ENCODE results near the gene GRIK3. TPM values are rescaled to one million over a fixed set of nuclear protein-coding genes. Genes with fewer than 3 reads are reported as not detected.

The GRIK3 gene
- total and polyA plus RNA-seq, 2 experiments from 2014 or later: 0.31 to 2.9 TPM

DNA sequence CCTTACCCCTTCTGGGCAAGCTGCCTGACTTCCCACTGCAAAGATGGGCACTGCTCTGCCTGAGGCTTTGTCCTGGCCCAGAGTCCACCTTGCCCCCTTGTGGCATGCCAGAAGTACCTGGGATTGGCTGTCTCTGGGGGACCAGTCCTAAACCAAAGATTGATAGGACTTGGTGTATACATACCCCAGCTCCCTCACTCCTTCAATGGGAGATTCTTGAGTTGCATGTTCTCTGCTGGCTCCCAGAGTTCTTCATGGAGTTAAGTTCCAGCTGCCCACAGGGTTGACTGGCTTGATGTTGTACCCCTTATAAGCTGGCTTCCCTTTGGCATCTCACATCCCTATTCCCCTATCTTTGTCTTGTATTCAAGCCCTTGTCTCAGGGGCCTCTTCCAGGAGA lies 244.8 kb downstream of the GRIK3 start:
- H3K27me3 Mint-ChIP-seq (ENCODE audit: insufficient read depth, low read depth, poor library complexity): peaks cover 9% of the 10 kb centered on the region

DNA sequence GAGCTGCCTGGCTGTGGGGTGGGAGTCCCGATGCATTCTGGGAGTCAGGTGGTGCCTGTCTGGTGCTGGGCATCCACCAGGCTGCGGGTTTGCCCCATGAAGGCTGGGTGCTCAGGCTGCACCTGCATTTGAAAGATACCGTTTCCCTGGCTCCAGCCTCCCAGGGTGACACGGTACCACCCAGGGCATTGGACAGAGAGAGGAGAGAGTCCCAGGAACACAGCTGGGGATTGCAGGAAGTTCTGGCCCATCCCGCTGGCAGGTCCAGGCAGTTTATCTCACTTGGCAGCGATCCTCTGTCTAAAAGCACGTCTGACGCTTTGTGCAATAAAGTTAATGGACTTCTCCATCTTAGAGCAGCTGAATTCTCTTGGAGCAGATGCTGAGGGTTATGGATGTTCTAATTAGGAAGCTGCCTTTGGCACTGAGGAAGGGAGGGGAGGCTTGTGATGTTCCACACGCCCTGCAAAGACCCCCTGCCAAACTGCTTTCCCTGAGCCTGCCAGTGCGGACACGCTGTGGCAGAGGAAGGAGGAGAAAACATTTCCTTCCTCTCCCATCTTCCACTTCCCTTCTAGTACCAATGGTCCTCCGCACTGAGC lies 246.9 kb downstream of the GRIK3 start:
- Mint-ChIP-seq H3K27ac (no peak overlapping the region), H3K27me3 (ENCODE audit: insufficient read depth, low read depth, poor library complexity) (peaks cover 8% of the 10 kb centered on the region), H3K9me3 (no peaks in the 10 kb centered on the region), H3K36me3 (ENCODE audit: low read depth) (no peaks in the 10 kb centered on the region), H3K4me1 (no peaks in the 10 kb centered on the region; the same call in 2 of the 3 replicates), H3K4me3 (no peak overlapping the region)
- no peaks in the 10 kb centered on the region for H3K9me2 ChIP-seq (ENCODE audit: insufficient read depth)
- no peaks in the 10 kb centered on the region for H3F3A ChIP-seq (replicated peaks; ENCODE audit: low read depth)
- no peak overlapping the region for H3K27ac ChIP-seq (ENCODE audit: low read depth)
- DNase-seq (ENCODE audit: low spot score) (no peak), ATAC-seq (no peak)
- no peak overlapping the region for H2AFZ ChIP-seq
- H4K20me1 ChIP-seq (replicated peaks; ENCODE audit: insufficient read depth): no peaks in the 10 kb centered on the region
- H3K79me2 ChIP-seq (replicated peaks; ENCODE audit: insufficient read depth): no peaks in the 10 kb centered on the region
- TF ChIP-seq, protein P1, sequence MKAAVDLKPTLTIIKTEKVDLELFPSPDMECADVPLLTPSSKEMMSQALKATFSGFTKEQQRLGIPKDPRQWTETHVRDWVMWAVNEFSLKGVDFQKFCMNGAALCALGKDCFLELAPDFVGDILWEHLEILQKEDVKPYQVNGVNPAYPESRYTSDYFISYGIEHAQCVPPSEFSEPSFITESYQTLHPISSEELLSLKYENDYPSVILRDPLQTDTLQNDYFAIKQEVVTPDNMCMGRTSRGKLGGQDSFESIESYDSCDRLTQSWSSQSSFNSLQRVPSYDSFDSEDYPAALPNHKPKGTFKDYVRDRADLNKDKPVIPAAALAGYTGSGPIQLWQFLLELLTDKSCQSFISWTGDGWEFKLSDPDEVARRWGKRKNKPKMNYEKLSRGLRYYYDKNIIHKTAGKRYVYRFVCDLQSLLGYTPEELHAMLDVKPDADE (IDR thresholded peaks at IDR 0.05): no peak
- no peak overlapping the region for H3K4me3 ChIP-seq
- H3K4me1 ChIP-seq (ENCODE audit: insufficient read depth): no peaks in the 10 kb centered on the region
- H3K27me3 ChIP-seq (ENCODE audit: insufficient read depth): no peaks in the 10 kb centered on the region
- H3K4me2 ChIP-seq: no peak overlapping the region
- H3K36me3 ChIP-seq (ENCODE audit: insufficient read depth): no peaks in the 10 kb centered on the region

More for the DNA sequence above, 244.8 kb downstream of the GRIK3 start:
- no peak overlapping the region for H3K4me3 Mint-ChIP-seq
- H3K27me3 ChIP-seq (ENCODE audit: insufficient read depth): no peaks in the 10 kb centered on the region
- 0 out of 3 replicates have a peak, but pooled peaks cover 3% of the 10 kb centered on the region for H3K9me3 Mint-ChIP-seq
- DNase-seq (ENCODE audit: low spot score) (no peak), ATAC-seq (no peak)
- H3K4me1 Mint-ChIP-seq: no peaks in the 10 kb centered on the region; the same call in 2 of the 3 replicates
- no peaks in the 10 kb centered on the region for H3K79me2 ChIP-seq (replicated peaks; ENCODE audit: insufficient read depth)
- H3F3A ChIP-seq (replicated peaks; ENCODE audit: low read depth): no peaks in the 10 kb centered on the region
- H3K36me3 Mint-ChIP-seq (ENCODE audit: low read depth): no peaks in the 10 kb centered on the region; the same call in 2 of the 3 replicates
- H3K36me3 ChIP-seq (ENCODE audit: insufficient read depth): no peaks in the 10 kb centered on the region
- no peak overlapping the region for H3K4me2 ChIP-seq
- no peaks in the 10 kb centered on the region for H3K4me1 ChIP-seq (ENCODE audit: insufficient read depth)
- no peaks in the 10 kb centered on the region for H4K20me1 ChIP-seq (replicated peaks; ENCODE audit: insufficient read depth)
- H3K27ac ChIP-seq (ENCODE audit: low read depth): no peak overlapping the region
- H2AFZ ChIP-seq: no peak overlapping the region
- H3K27ac Mint-ChIP-seq: no peak overlapping the region
- no peak for TF ChIP-seq ZNF114 (CRISPR knock-in tag; IDR thresholded peaks at IDR 0.05)
- TF ChIP-seq, protein P2, sequence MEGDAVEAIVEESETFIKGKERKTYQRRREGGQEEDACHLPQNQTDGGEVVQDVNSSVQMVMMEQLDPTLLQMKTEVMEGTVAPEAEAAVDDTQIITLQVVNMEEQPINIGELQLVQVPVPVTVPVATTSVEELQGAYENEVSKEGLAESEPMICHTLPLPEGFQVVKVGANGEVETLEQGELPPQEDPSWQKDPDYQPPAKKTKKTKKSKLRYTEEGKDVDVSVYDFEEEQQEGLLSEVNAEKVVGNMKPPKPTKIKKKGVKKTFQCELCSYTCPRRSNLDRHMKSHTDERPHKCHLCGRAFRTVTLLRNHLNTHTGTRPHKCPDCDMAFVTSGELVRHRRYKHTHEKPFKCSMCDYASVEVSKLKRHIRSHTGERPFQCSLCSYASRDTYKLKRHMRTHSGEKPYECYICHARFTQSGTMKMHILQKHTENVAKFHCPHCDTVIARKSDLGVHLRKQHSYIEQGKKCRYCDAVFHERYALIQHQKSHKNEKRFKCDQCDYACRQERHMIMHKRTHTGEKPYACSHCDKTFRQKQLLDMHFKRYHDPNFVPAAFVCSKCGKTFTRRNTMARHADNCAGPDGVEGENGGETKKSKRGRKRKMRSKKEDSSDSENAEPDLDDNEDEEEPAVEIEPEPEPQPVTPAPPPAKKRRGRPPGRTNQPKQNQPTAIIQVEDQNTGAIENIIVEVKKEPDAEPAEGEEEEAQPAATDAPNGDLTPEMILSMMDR (conservative IDR thresholded peaks at IDR 0.05; ENCODE audit: low read depth in 2 of 2): peak in 1 of 2 experiments; percentile 17; a peak in 2 of 4 replicates
- H3K9me2 ChIP-seq (ENCODE audit: insufficient read depth): no peaks in the 10 kb centered on the region
- no peak overlapping the region for H3K4me3 ChIP-seq

DNA sequence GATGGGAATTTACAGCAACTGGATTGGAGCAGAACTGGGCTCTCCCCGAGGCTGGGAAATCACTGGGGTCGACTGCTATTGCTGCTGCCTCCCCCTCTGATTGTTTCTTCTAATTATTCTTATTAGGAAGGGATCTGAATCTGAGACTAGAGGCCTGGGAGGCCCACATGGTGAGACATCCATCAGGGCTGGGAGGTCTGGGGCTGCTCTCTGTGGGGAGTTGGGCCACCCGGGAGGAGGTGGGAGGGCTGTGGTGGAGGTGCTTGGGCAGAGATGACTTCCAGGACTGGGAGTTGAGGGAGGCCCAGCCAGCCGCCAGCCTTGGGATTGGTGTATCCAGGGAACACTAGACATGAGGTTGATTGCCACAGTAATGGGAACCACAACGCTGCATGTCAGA lies 247.9 kb downstream of the GRIK3 start:
- Mint-ChIP-seq H3K4me3 (no peak overlapping the region), H3K27me3 (ENCODE audit: insufficient read depth, low read depth, poor library complexity) (peaks cover 5% of the 10 kb centered on the region), H3K4me1 (peaks cover 3% of the 10 kb centered on the region; the same call in 2 of the 3 replicates), H3K27ac (no peak overlapping the region), H3K9me3 (no peaks in the 10 kb centered on the region), H3K36me3 (ENCODE audit: low read depth) (no peaks in the 10 kb centered on the region)
- H3K4me2 ChIP-seq: no peak overlapping the region
- H4K20me1 ChIP-seq (replicated peaks; ENCODE audit: insufficient read depth): no peaks in the 10 kb centered on the region
- DNase-seq (ENCODE audit: low spot score) (no peak), ATAC-seq (no peak)
- H2AFZ ChIP-seq: no peak overlapping the region
- no peaks in the 10 kb centered on the region for H3F3A ChIP-seq (replicated peaks; ENCODE audit: low read depth)
- H3K9me2 ChIP-seq (ENCODE audit: insufficient read depth): no peaks in the 10 kb centered on the region
- H3K4me3 ChIP-seq: no peak overlapping the region
- H3K36me3 ChIP-seq (ENCODE audit: insufficient read depth): no peaks in the 10 kb centered on the region
- no peaks in the 10 kb centered on the region for H3K27me3 ChIP-seq (ENCODE audit: insufficient read depth)
- no peaks in the 10 kb centered on the region for H3K4me1 ChIP-seq (ENCODE audit: insufficient read depth)
- H3K27ac ChIP-seq (ENCODE audit: low read depth): no peak overlapping the region
- H3K79me2 ChIP-seq (replicated peaks; ENCODE audit: insufficient read depth): no peaks in the 10 kb centered on the region
- TF ChIP-seq, protein P3, sequence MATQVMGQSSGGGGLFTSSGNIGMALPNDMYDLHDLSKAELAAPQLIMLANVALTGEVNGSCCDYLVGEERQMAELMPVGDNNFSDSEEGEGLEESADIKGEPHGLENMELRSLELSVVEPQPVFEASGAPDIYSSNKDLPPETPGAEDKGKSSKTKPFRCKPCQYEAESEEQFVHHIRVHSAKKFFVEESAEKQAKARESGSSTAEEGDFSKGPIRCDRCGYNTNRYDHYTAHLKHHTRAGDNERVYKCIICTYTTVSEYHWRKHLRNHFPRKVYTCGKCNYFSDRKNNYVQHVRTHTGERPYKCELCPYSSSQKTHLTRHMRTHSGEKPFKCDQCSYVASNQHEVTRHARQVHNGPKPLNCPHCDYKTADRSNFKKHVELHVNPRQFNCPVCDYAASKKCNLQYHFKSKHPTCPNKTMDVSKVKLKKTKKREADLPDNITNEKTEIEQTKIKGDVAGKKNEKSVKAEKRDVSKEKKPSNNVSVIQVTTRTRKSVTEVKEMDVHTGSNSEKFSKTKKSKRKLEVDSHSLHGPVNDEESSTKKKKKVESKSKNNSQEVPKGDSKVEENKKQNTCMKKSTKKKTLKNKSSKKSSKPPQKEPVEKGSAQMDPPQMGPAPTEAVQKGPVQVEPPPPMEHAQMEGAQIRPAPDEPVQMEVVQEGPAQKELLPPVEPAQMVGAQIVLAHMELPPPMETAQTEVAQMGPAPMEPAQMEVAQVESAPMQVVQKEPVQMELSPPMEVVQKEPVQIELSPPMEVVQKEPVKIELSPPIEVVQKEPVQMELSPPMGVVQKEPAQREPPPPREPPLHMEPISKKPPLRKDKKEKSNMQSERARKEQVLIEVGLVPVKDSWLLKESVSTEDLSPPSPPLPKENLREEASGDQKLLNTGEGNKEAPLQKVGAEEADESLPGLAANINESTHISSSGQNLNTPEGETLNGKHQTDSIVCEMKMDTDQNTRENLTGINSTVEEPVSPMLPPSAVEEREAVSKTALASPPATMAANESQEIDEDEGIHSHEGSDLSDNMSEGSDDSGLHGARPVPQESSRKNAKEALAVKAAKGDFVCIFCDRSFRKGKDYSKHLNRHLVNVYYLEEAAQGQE (IDR thresholded peaks at IDR 0.05; ENCODE audit: unreplicated experiment): no peak
- TF ChIP-seq ZNF114 (CRISPR knock-in tag; IDR thresholded peaks at IDR 0.05) (no peak), EZH2 (IDR thresholded peaks at IDR 0.05; ENCODE audit: low read depth, unreplicated experiment) (no peak), JUNB (IDR thresholded peaks at IDR 0.05; ENCODE audit: unreplicated experiment) (no peak)
